Subcutaneous abdominal adipose tissue (tissue), 5 donors: ENCODE measurements around the gene OR4C3.
"Not testable (repeated sequence)": the region's sequence is repeated elsewhere in the genome, so short reads cannot be mapped to it uniquely, and the experiment has no call there.

ENCODE experiments used
- H3K27ac ChIP-seq: one replicate; pipeline ENCODE4 v1.7.0; 2013; ENCODE audit warnings: low read depth, mild to moderate bottlenecking, inconsistent platforms, low read length, moderate library complexity
- H3K27me3 ChIP-seq, 5 donors: one replicate each; pipeline ENCODE4 v1.7.0; 2013; ENCODE audit warnings: low read length in 5 of 5, inconsistent platforms in 1 of 5; ENCODE audit not compliant: control insufficient read depth in 5 of 5, insufficient read depth in 4 of 5
- H3K36me3 ChIP-seq, 5 donors: one replicate each; pipeline ENCODE4 v1.7.0; 2013; ENCODE audit warnings: low read length in 5 of 5; ENCODE audit not compliant: control insufficient read depth in 5 of 5, insufficient read depth in 5 of 5
- H3K4me1 ChIP-seq, 5 donors: one replicate each; pipeline ENCODE4 v1.7.0; 2013; ENCODE audit warnings: low read length in 5 of 5, mild to moderate bottlenecking in 3 of 5, moderate library complexity in 1 of 5; ENCODE audit not compliant: control insufficient read depth in 5 of 5, insufficient read depth in 5 of 5
- H3K4me3 ChIP-seq, 5 donors: one replicate each; pipeline ENCODE4 v1.7.0; 2013; ENCODE audit warnings: low read length in 5 of 5, low read depth in 1 of 5
- H3K9ac ChIP-seq, 5 donors: one replicate each; pipeline ENCODE4 v1.7.0; 2013; ENCODE audit warnings: low read length in 5 of 5, mild to moderate bottlenecking in 4 of 5, moderate library complexity in 3 of 5
- H3K9me3 ChIP-seq, 5 donors: one replicate each; pipeline ENCODE4 v1.7.0; 2013; ENCODE audit warnings: low read length in 5 of 5; ENCODE audit not compliant: control insufficient read depth in 5 of 5
- donor health status: healthy.
- donor health status: healthy.
- donor health status: healthy.
- donor health status: healthy.
- donor health status: healthy.

OR4C3 gene

DNA sequence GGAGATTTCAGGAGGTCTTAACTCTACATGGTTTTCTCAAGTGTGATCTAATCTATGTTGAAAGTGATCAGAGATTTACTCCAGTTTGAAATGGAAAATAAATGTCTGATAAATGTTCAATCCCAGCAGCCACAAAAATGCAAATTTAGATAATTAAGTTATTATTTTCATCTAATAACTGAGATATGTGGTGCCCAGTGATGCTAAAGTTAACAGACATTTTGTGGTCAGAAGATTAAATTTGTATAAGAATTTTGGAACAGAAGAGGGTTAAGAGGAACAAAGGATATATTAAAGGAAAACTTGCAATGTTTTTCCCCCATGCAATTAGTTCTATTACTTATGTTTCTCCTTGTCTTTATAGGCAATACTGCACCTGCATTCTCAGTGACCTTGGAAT lies at the start of gene OR4C3:
Gene OR4C3, plus strand, starts transcription at position 301 of the 400 bp plus-strand sequence. CDS start 102 bp downstream, outside the sequence.
- H3K4me1 ChIP-seq, H3K36me3 ChIP-seq, H3K9ac ChIP-seq, H3K9me3 ChIP-seq, H3K4me3 ChIP-seq, H3K27me3 ChIP-seq, H3K27ac ChIP-seq: not testable (repeated sequence)

DNA sequence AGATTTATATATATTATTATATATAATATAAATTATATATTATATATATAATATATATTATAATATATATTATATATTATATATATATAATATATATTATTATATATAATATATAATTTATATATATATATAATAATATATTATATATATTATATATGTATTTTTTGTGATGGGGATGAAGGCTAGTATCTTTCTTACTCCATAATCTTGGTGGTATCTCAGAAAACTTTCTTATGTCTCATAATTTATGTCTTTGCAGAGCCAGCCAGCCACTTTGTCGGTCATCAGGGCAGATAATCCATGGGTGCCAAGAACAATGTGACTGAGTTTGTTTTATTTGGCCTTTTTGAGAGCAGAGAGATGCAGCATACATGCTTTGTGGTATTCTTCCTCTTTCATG lies 18.8 kb upstream of the OR4C3 start, which contains the start of gene OR4S1:
Gene OR4S1, plus strand, starts transcription at position 301 of the 400 bp plus-strand sequence. Its CDS starts 0 bp downstream, at position 301.
- Histone ChIP-seq H3K4me3 (no peak within 1 kb of the TSS), H3K9me3 (peaks cover 0 to under 1% (median 0%) of the 10 kb centered on the region in 5 donors), H3K27ac (no peak within 1 kb of the TSS), H3K9ac (no peak within 1 kb of the TSS), H3K27me3 (no peaks in the 10 kb centered on the region), H3K4me1 (no peaks in the 10 kb centered on the region), H3K36me3 (no peaks in the 10 kb centered on the region)

DNA sequence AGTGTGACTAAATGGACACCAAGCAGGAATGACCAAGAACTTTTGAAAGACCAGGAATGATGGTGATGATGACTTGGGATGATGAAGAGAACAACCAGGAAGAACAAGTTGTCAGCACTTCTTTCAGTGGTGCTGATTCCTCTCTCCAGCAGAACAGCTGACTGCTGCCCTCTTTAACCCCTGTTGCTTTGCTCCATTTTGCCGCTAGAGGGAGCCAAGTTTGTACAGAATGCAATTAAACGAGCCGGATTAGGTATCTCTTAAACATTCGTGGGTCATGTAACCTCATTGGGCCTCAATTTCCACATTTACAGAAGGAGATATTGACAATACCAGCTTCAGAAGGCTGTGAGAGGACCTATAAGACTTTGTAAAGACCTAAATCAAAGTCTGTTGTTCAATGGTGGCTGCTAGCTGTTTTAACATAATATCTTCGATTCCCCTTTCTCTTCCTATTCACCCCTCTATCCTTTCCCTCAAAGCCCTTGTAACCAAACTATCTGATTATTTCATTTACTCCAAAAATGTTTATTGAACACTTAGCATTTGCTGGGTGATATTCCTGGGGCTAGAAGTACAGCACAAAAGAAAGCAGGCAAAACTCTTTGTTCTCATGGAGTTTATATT lies 16.8 kb upstream of the OR4C3 start:
- H3K27me3 ChIP-seq = no peaks in the 10 kb centered on the region
- H3K36me3 ChIP-seq = no peaks in the 10 kb centered on the region
- H3K9ac ChIP-seq = no peak overlapping the region
- no peaks in the 10 kb centered on the region for H3K4me1 ChIP-seq
- no peaks in the 10 kb centered on the region for H3K9me3 ChIP-seq
- no peak overlapping the region for H3K4me3 ChIP-seq
- H3K27ac ChIP-seq = no peak overlapping the region

DNA sequence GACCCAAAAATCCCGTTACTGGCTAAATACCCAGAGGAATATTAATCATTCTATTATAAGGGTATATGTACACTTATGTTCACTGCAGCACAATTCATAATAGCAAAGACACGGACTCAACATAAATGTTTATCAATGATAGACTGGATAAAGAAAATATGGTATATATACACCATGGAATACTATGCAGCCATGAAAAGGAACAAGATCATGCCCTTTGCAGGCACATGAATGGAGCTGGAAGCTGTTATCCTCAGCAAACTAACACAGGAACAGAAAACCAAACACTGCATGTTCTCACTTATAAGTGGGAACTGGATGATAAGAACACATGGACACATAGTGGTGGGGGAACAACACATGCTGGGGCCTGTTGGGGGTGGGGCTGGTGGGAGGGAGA lies 11.1 kb upstream of the OR4C3 start:
- not testable (repeated sequence) for H3K4me3 ChIP-seq, H3K27me3 ChIP-seq, H3K27ac ChIP-seq, H3K9ac ChIP-seq, H3K36me3 ChIP-seq, H3K4me1 ChIP-seq, H3K9me3 ChIP-seq

DNA sequence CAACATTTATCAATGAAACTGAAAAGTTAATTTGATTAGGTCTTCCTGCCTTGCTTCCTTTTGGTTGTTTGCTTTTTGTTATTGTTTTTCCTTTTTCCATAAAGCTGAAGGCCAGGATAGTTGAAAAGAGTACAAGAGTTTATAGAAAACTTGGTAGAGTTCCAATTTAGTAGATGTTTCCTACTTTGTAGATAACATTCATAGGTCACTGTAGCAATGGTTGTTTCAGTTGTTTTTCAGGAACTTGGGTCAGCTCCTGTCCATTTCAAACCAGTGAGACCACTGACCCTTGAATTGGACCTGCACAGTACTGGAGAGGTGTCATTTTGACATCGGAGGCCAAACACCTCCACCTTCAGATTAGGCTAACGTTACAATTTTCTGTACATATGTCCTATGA lies 4.9 kb upstream of the OR4C3 start:
- H3K4me1 ChIP-seq, H3K27ac ChIP-seq, H3K9ac ChIP-seq, H3K27me3 ChIP-seq, H3K36me3 ChIP-seq, H3K4me3 ChIP-seq, H3K9me3 ChIP-seq: not testable (repeated sequence)

DNA sequence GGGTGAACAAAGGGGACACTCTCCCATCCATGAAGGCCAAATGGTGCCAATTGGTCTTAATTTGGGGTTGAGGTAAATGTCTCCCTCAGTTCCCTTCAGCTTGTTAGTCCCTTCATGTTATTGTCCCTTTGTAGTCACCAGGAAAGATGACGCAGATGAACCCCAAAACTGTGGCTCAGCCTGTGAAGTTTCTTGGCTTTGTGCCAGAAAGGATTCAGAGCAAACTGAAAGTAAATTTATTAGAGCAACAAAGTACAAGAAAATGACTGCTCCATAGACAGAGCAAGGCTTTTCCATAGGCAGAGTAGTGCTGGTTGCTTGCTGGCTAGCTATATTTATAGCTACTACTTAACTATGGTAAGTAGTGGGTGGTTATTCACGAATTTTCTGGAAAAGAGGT lies 16.7 kb downstream of the OR4C3 start:
- no peak overlapping the region for H3K27ac ChIP-seq
- H3K4me1 ChIP-seq = no peaks in the 10 kb centered on the region
- H3K27me3 ChIP-seq = no peaks in the 10 kb centered on the region
- H3K4me3 ChIP-seq = no peak overlapping the region
- H3K9me3 ChIP-seq = peaks cover 0 to 5% (median 0%) of the 10 kb centered on the region in 5 donors
- H3K9ac ChIP-seq = no peak overlapping the region
- H3K36me3 ChIP-seq = no peaks in the 10 kb centered on the region

DNA sequence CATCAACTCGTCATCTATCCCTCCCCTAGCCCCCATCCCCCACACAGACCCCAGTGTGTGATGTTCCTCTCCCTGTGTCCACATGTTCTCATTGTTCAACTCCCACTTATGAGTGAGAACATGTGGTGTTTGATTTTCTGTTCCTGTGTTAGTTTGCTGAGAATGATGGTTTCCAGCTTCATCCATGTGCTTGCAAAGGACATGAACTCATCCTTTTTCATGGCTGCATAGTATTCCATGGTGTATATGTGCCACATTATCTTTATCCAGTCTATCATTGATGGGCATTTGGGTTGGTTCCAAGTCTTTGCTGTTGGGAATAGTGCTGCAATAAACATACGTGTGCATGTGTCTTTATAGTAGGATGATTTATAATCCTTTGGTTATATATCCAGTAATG lies 17.8 kb downstream of the OR4C3 start:
- H3K9ac ChIP-seq, H3K36me3 ChIP-seq, H3K9me3 ChIP-seq, H3K27me3 ChIP-seq, H3K27ac ChIP-seq, H3K4me3 ChIP-seq, H3K4me1 ChIP-seq: not testable (repeated sequence)

DNA sequence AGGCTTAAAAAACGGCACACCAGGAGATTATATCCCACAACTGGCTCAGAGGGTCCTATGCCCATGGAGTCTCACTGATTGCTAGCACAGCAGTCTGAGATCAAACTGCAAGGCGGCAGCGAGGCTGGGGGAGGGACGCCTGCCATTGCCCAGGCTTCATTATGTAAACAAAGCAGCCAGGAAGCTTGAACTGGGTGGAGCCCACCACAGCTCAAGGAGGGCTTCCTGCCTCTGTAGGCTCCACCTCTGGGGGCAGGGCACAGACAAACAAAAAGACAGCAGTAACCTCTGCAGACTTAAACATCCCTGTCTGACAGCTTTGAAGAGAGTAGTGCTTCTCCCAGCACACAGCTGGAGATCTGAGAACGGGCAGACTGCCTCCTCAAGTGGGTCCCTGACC lies 21.6 kb downstream of the OR4C3 start:
- not testable (repeated sequence) for H3K27me3 ChIP-seq, H3K36me3 ChIP-seq, H3K9ac ChIP-seq, H3K27ac ChIP-seq, H3K4me1 ChIP-seq, H3K4me3 ChIP-seq, H3K9me3 ChIP-seq

DNA sequence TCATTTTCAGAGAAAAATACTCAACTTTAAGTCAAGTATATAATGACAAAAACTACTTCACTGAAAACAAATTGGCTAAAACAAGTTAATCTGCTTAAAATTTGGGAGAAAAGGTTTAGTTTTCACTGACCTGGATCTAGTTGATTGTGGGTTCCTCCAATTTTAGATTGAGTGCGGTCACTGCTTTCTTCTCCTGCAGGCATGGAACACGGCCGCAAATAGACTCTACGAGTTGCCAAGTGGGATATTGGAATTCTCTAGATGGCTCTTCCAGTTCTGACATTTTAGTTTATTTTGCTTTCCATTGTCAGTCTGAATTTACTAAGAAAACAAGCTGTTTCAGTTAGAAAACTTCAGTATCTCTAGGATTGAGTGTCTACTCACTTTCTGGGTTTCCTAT lies 29.3 kb downstream of the OR4C3 start:
- no peak overlapping the region for H3K27ac ChIP-seq
- no peaks in the 10 kb centered on the region for H3K4me1 ChIP-seq
- no peaks in the 10 kb centered on the region for H3K36me3 ChIP-seq
- H3K9ac ChIP-seq = no peak overlapping the region
- H3K9me3 ChIP-seq = peaks cover 0 to 6% (median 3%) of the 10 kb centered on the region in 5 donors
- H3K27me3 ChIP-seq = no peaks in the 10 kb centered on the region
- no peak overlapping the region for H3K4me3 ChIP-seq

DNA sequence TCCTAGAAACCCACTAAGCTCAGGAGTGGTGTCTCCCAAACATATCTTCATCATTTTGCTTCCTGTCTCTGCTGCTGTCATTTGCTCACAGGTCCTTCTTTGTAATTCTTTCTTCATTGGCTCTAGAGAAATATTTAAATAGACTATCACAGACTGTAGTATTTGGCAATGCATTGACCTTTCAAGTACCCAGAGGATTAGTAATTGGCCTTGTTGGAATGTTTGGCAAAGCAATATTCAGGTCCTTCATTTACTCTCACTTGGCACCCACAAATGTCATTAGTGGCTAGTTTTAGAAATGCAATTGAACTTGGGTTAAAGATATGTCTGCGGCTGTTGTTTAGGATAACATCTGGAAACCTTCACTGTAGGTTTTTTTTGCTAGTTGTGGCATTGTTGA lies 30.0 kb downstream of the OR4C3 start:
- no peaks in the 10 kb centered on the region for H3K4me1 ChIP-seq
- no peak overlapping the region for H3K9ac ChIP-seq
- no peaks in the 10 kb centered on the region for H3K27me3 ChIP-seq
- no peak overlapping the region for H3K27ac ChIP-seq
- H3K4me3 ChIP-seq = no peak overlapping the region
- peaks cover 0 to 6% (median 3%) of the 10 kb centered on the region in 5 donors for H3K9me3 ChIP-seq
- no peaks in the 10 kb centered on the region for H3K36me3 ChIP-seq

DNA sequence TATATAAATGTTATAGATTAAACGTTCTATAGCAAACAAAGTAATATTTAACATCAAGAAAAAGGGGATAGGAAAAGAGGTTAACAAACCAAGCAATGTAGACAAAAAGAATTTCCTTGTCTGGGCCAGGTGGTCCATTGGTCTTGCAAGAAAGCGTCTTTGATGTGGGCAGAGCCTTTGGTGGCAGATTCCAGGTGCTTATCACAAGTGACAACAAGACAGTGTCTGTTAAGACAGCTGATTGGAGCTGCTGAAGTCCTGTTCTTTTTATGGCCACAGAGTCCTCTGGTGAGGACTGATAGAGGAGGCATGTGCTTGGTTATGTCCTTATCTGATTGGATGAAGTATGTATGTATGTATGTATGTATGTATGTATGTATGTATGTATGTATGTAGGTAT lies 36.6 kb downstream of the OR4C3 start:
- not testable (repeated sequence) for H3K4me3 ChIP-seq, H3K27ac ChIP-seq, H3K27me3 ChIP-seq, H3K4me1 ChIP-seq, H3K9ac ChIP-seq, H3K36me3 ChIP-seq
- H3K9me3 ChIP-seq = peaks cover 0 to 11% (median 0%) of the 10 kb centered on the region in 5 donors
